Measurements from ENCODE around the gene MAP3K7CL. TPM values are rescaled to one million over a fixed set of nuclear protein-coding genes. Genes with fewer than 3 reads are reported as not detected.

MAP3K7CL gene
- total RNA-seq, 1 donor from 2014 or later = 1.1 TPM

- intact Hi-C loops (cut with DNase I) = no loop called here
- ATAC-seq = no peak
- DNase-seq (ENCODE audit: missing footprints) = no peak
Observed at GRCh38 chr21:29124645-29125044, 5.8 kb upstream of the MAP3K7CL start.

GRCh38 chr21:29125191-29125590 is 5.3 kb upstream of the MAP3K7CL start:
- DNase-seq (ENCODE audit: missing footprints) (no peak), ATAC-seq (no peak)
- intact Hi-C loops (cut with DNase I) = no loop called here

DNA sequence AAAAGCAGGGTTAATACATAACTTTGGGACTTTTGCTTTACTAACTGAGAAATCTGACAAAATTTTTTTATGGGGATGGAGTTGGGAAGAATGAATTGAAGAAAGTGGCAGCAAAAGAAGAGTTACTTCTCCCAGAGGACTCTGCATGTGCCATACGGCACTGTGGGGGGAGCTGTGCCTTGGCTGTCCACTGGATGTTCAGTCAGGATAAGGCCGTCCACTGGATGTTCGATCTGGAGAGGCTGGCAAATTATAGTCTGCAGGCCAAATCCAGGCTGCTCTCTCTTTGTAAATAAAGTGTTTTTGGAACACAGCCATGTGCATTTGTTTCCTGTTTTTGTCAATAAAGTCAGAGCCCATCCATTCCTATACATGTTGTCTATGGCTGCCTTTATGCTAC is 4.5 kb upstream of the MAP3K7CL start:
- DNase-seq (ENCODE audit: missing footprints) (no peak), ATAC-seq (no peak)
- intact Hi-C loops (cut with DNase I) = no loop called here

DNA sequence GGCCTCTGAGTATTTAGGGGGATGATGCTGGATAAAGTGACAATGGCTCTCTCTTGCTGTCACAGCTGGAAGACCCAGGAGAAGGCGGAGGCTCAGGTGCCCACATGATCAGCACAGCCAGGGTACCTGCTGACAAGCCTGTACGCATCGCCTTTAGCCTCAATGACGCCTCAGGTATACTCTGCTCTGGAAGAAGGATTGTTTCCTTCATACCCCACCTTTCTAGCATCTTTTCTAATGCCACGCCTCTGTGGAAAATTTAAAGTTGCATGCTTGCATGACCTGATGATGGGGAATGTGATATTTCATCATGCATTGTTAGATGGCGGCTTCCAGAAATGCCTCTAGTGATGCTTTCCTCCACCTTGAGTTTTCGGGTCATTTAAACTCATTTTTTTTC is 2.8 kb downstream of the MAP3K7CL start:
- no peak for DNase-seq (ENCODE audit: missing footprints)
- no peak for ATAC-seq
- intact Hi-C loops (cut with DNase I) = no loop called here

- DNase-seq (ENCODE audit: missing footprints) = no peak
- no peak for ATAC-seq
- intact Hi-C loops (cut with DNase I) = no loop called here
Observed at GRCh38 chr21:29133796-29134195, 3.4 kb downstream of the MAP3K7CL start.

DNA sequence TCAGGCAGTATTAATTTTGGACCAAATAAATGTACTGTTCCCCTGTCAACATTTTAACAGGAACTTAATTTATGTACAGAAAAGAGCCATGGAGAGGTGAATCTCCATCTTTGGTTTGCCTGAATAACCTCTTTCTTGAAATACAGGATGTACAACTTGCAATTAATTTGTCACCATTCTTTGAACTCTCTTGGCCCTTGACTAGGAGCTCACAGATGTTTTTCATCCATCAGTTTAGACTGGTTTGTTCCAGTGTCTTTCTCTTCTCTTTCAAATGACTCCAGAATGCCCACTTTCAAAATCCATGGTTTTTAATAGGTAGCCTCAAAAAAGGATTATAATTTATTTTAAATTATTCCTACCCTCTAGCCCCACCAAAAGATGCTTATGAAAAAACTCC is 5.0 kb downstream of the MAP3K7CL start:
- ATAC-seq (no peak), DNase-seq (ENCODE audit: missing footprints) (no peak)
- intact Hi-C loops (cut with DNase I) = no loop called here

- no peak for DNase-seq (ENCODE audit: missing footprints)
- ATAC-seq = no peak
- intact Hi-C loops (cut with DNase I) = no loop called here
Observed at GRCh38 chr21:29136033-29136432, 5.6 kb downstream of the MAP3K7CL start.

GRCh38 chr21:29144736-29145353 is 14.4 kb downstream of the MAP3K7CL start:
- no peak for DNase-seq (ENCODE audit: missing footprints)
- ATAC-seq = no peak
- intact Hi-C loops (cut with DNase I) = no loop called here

DNA sequence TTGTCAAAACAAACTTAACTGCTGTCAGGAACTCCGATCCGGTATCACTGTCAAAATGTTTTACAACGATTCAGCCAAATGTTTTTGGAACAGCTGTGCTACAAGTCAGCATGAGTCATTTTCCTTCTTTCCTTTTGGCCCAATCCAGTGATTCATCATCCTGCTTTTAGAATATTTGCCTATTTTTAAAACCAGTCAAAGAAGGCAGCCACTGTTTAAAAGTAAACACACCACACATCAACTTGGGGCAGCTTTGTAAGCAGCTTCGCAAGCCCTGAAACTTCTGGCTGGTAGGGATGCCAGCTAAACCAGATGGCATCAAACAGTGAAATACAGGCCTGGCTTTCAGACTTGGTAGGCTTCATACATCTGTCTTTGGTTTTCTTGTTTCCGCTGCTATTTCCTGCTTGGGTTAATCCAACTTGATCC is 14.9 kb downstream of the MAP3K7CL start:
- ATAC-seq (peak; percentile 66), DNase-seq (ENCODE audit: missing footprints) (no peak)
- intact Hi-C loops (cut with DNase I) = no loop called here

DNA sequence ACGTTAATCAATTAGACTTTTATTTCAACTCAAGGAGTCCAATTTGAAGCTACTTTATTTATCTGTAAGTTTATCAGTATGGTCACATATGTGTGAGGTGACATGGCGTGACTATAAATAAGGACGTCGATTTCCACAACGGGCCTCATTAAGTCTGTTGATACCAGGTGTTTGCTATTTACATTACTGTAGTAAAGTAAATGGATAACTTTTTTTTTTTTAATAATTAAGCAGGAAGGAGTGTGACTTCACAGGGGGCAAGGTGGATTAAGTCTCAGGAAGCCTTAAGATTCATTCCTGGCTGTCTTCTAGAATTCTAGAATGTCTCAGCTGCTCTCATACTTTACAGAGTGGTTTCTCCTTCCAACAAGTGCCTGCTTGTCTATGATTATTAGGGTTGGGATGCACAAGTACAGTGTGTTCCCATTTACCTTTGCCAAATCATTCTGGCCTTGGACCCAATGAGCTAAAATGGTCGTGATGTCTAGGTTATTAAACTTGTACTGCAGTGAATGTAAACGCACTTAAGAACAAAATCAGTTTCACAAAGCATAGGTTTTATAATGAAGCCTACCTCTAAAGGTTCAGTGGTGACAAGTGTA is 15.5 kb downstream of the MAP3K7CL start:
- ATAC-seq = peak; percentile 43
- intact Hi-C loops (cut with DNase I) = no loop called here
- DNase-seq (ENCODE audit: missing footprints) = no peak

- DNase-seq (ENCODE audit: missing footprints) = no peak
- intact Hi-C loops (cut with DNase I) = no loop called here
- no peak for ATAC-seq
Observed at GRCh38 chr21:29146726-29147125, 16.3 kb downstream of the MAP3K7CL start.

GRCh38 chr21:29148530-29148929 is 18.1 kb downstream of the MAP3K7CL start:
- no peak for DNase-seq (ENCODE audit: missing footprints)
- intact Hi-C loops (cut with DNase I) = no loop called here
- no peak for ATAC-seq

GRCh38 chr21:29149808-29150425 is 19.5 kb downstream of the MAP3K7CL start:
- no peak for ATAC-seq
- intact Hi-C loops (cut with DNase I) = loop anchor here (10.0 kb wide), 1 partner anchor 55 kb away; no protein-coding TSS in a partner anchor

GRCh38 chr21:29151931-29152330 is 21.5 kb downstream of the MAP3K7CL start:
- intact Hi-C loops (cut with DNase I) = loop anchor here (10.0 kb wide), 1 partner anchor 57 kb away; no protein-coding TSS in a partner anchor
- DNase-seq (ENCODE audit: missing footprints) = no peak
- ATAC-seq = no peak

More at GRCh38 chr21:29149808-29150425, 19.5 kb downstream of the MAP3K7CL start:
- no peak for DNase-seq (ENCODE audit: missing footprints)

DNA sequence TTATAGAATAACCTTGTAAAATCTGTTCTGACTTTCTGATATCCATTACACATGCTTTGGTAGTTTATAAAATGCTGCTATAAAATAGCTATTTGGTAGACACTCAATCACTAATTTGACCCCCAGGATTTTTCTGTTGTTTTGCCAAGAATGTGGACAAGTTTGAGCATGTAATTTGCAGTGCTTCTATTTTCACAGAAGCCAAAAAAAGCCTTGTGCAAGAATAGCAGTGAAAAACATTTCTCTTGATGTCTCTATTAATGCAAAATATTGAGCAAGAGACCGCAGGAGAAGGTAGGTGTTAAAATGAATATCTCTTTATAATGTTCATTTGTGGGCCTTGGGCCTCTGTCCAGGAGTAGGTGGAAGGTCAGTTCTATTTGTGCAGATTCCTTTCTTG is 22.5 kb downstream of the MAP3K7CL start:
- DNase-seq (ENCODE audit: missing footprints) (no peak), ATAC-seq (no peak)
- intact Hi-C loops (cut with DNase I) = loop anchor here (10.0 kb wide), 1 partner anchor 58 kb away; no protein-coding TSS in a partner anchor

DNA sequence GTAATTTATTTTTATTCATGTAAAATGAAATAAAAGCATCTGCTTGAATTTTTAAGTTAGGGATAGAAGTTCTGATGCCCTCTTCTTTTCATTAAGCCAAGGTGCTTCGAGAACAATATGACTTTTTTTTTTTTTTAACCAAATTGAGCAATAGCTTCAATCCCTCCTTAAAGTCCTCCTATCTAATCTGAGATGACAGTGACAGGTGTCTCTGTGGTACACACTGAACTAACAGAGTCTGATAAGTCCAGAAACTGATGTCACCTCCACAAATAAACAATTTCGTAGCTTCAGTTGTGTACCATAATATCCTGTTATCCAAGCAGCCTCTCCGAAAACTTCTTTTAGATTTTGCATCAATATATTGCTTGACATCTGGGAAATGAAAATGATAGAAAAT is 23.8 kb downstream of the MAP3K7CL start:
- DNase-seq (ENCODE audit: missing footprints) (no peak), ATAC-seq (no peak)
- intact Hi-C loops (cut with DNase I) = loop anchor here (10.0 kb wide), 1 partner anchor 59 kb away; no protein-coding TSS in a partner anchor

DNA sequence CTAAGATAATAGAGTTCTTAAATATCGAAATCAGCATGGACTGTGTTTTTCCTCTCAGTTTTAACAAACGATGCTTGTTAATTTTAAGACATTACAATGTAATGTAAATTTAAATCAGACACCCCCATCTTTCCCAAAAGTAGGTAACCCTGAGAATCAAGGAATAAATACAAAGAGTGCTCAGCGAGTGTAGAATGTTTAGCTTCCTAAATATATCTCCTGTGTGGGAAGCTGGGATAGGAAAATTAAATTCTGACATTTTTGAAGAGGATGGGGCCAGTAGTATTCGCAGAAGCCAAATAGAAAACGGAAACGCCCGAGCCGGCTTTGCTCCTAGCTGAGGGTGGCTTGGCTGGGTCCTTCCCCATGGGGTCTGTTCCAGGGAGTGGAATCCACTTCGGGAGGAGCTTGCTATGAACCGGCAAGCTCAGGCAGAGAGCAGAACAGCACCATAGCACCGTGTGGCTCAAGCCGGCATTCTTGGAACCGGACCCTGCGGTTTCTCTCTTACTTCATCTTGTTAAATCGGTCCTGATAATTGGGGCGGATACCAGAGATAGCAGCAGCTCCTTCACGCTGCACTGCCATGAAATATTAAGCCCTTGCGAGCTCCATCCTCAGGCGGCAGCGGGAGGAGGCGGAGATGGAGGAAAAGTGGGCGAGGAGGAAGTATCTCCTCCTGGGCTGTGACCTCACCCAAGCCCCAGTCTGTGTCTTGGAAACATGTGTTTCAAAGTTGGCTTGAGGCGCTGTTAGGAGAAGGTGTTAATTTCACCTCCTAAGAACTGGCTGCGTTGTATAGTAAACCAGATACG is 24.9 kb downstream of the MAP3K7CL start:
- intact Hi-C loops (cut with DNase I) = loop anchor here (10.0 kb wide), 1 partner anchor 61 kb away; no protein-coding TSS in a partner anchor
- ATAC-seq (peak; percentile 95), DNase-seq (ENCODE audit: missing footprints) (peak; percentile 83)

DNA sequence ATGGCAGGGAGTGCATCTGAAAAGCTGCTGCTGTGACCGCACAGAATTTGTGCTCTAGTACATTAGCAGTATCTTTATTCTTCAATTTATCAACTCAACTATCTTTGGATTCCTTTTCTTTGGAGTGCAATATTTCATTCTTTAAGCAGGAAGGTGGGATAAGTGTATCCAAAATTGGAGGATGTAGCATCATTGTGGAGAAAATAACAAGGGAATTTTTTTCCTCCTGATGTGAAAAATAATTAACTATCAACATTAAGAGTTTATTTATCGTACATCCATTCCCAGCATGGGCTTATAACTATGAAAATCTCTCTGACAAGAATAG is 25.5 kb downstream of the MAP3K7CL start:
- ATAC-seq (no peak), DNase-seq (ENCODE audit: missing footprints) (no peak)
- intact Hi-C loops (cut with DNase I) = loop anchor here (10.0 kb wide), 1 partner anchor 61 kb away; no protein-coding TSS in a partner anchor

GRCh38 chr21:29157080-29157479 is 26.6 kb downstream of the MAP3K7CL start:
- intact Hi-C loops (cut with DNase I) = loop anchor here (10.0 kb wide), 1 partner anchor 62 kb away; no protein-coding TSS in a partner anchor
- DNase-seq (ENCODE audit: missing footprints) (no peak), ATAC-seq (no peak)

Measured in Right ventricle myocardium inferior (tissue), 1 donor.